GM23338 (cell line): ENCODE data around the gene PDIA2. TPM values are rescaled to one million over a fixed set of nuclear protein-coding genes. Genes with fewer than 3 reads are reported as not detected.

Source experiments
- ATAC-seq: fragments of 200-7000 bp; cut with Tn5 transposase; 3 replicates; pipeline ENCODE4 v1.9.1; 2020
- DNase-seq: peaks from one replicate; pipeline ENCODE4 v3.0.0-alpha.2; 2015; ENCODE audit warnings: low spot score
- H2AFZ ChIP-seq: fragments of 200-600 bp; sonication (generic); 2 replicates; pipeline ENCODE4 v1.8.0; 2016; ENCODE audit warnings: antibody characterized with exemption, mild to moderate bottlenecking, moderate library complexity
- H3F3A ChIP-seq: fragments of 200-600 bp; sonication (generic); replicated peaks from 2 replicates; pipeline ENCODE4 v1.8.0; 2017; ENCODE audit warnings: antibody characterized with exemption, mixed run types, low read depth
- H3K27ac ChIP-seq: fragments of 200-600 bp; sonication (generic); 2 replicates; pipeline ENCODE4 v1.6.1; 2016; ENCODE audit warnings: low read depth
- H3K27me3 ChIP-seq: fragments of 200-600 bp; sonication (generic); 2 replicates; pipeline ENCODE4 v1.8.0; 2016; ENCODE audit warnings: mild to moderate bottlenecking, mixed run types, moderate library complexity; ENCODE audit not compliant: insufficient read depth
- H3K36me3 ChIP-seq: fragments of 200-600 bp; sonication (generic); 2 replicates; pipeline ENCODE4 v1.8.0; 2016; ENCODE audit warnings: mild to moderate bottlenecking; ENCODE audit not compliant: insufficient read depth
- H3K4me1 ChIP-seq: fragments of 200-600 bp; sonication (generic); 2 replicates; pipeline ENCODE4 v1.8.0; 2016; ENCODE audit warnings: mild to moderate bottlenecking, moderate library complexity; ENCODE audit not compliant: insufficient read depth
- H3K4me2 ChIP-seq: fragments of 200-600 bp; sonication (generic); 2 replicates; pipeline ENCODE4 v1.7.1; 2017; ENCODE audit warnings: mixed run types
- H3K4me3 ChIP-seq: fragments of 200-600 bp; sonication (generic); 2 replicates; pipeline ENCODE4 v1.6.1; 2016; ENCODE audit warnings: mixed run types
- H3K79me2 ChIP-seq: fragments of 200-600 bp; sonication (generic); replicated peaks from 2 replicates; pipeline ENCODE4 v1.8.0; 2017; ENCODE audit warnings: mild to moderate bottlenecking; ENCODE audit not compliant: insufficient read depth
- H3K9me2 ChIP-seq: fragments of 200-600 bp; sonication (generic); 2 replicates; pipeline ENCODE4 v1.8.0; 2017; ENCODE audit not compliant: insufficient read depth
- H4K20me1 ChIP-seq: fragments of 200-600 bp; sonication (generic); replicated peaks from 2 replicates; pipeline ENCODE4 v1.8.0; 2017; ENCODE audit warnings: mild to moderate bottlenecking; ENCODE audit not compliant: insufficient read depth
- H3K27ac Mint-ChIP-seq: 2 replicates; pipeline ENCODE4 v1.8.0; 2020; ENCODE audit warnings: inconsistent platforms, mild to moderate bottlenecking, moderate library complexity, mixed read lengths
- H3K27me3 Mint-ChIP-seq: 3 replicates; pipeline ENCODE4 v1.8.0; 2022; ENCODE audit warnings: low read depth, mild to moderate bottlenecking, moderate library complexity, mixed read lengths, inconsistent platforms; ENCODE audit not compliant: insufficient read depth, poor library complexity
- H3K36me3 Mint-ChIP-seq: 3 replicates; pipeline ENCODE4 v1.8.0; 2021; ENCODE audit warnings: low read depth, mild to moderate bottlenecking, inconsistent platforms, moderate library complexity, mixed read lengths
- H3K4me1 Mint-ChIP-seq: 3 replicates; pipeline ENCODE4 v1.8.0; 2020; ENCODE audit warnings: mild to moderate bottlenecking, inconsistent platforms, mixed read lengths
- H3K4me3 Mint-ChIP-seq: 3 replicates; pipeline ENCODE4 v1.8.0; 2021; ENCODE audit warnings: moderate library complexity, mild to moderate bottlenecking, inconsistent platforms, mixed read lengths
- H3K9me3 Mint-ChIP-seq: 3 replicates; pipeline ENCODE4 v1.8.0; 2020; ENCODE audit warnings: moderate library complexity, mild to moderate bottlenecking, inconsistent platforms, mixed read lengths
- CREB1 ChIP-seq: fragments of 250-450 bp; sonication (Bioruptor Pico); IDR thresholded peaks from 2 replicates; pipeline ENCODE4 v1.5.0; 2020; ENCODE audit warnings: low read depth, mild to moderate bottlenecking, moderate library complexity
- CTCF ChIP-seq, 2 experiments: fragments of 200-600 bp in 1 of 2; sonication (generic) in 1 of 2; conservative IDR thresholded peaks; 2 replicates each; pipeline versions ENCODE4 v1.5.1 to v1.6.1; 2016 to 2017; ENCODE audit warnings: antibody characterized with exemption in 2 of 2, low read depth in 2 of 2, mild to moderate bottlenecking in 2 of 2, moderate library complexity in 1 of 2
- EZH2 ChIP-seq: fragments of 200-600 bp; sonication (generic); IDR thresholded peaks from one replicate; pipeline ENCODE4 v1.8.0; 2017; ENCODE audit warnings: antibody characterized with exemption, mild to moderate bottlenecking, low read depth; ENCODE audit not compliant: unreplicated experiment
- EZH2phosphoT487 ChIP-seq: fragments of 200-600 bp; sonication (generic); IDR thresholded peaks from one replicate; pipeline ENCODE4 v1.8.1; 2018; ENCODE audit warnings: antibody characterized with exemption; ENCODE audit not compliant: unreplicated experiment
- POLR2AphosphoS5 ChIP-seq: IDR thresholded peaks from 2 replicates; pipeline ENCODE4 v1.6.1; 2016; ENCODE audit warnings: antibody characterized with exemption, low read depth
- STAT1 ChIP-seq: IDR thresholded peaks from one replicate; pipeline ENCODE4 v1.6.1; 2016; ENCODE audit warnings: antibody characterized with exemption; ENCODE audit not compliant: unreplicated experiment
- ZNF114 ChIP-seq: fragments of 250-450 bp; sonication (Bioruptor Pico); IDR thresholded peaks from 2 replicates; pipeline ENCODE4 v1.5.0; 2020; ENCODE audit warnings: mild to moderate bottlenecking, moderate library complexity
- ZNF331 ChIP-seq: fragments of 250-450 bp; sonication (Bioruptor Pico); IDR thresholded peaks from 2 replicates; pipeline ENCODE4 v1.5.0; 2020; ENCODE audit warnings: low read depth, mild to moderate bottlenecking, moderate library complexity
- polyA plus RNA-seq: library from polyadenylated mRNA; unstranded; fragments of >200 nt; fragmentation: Nextera tagmentation; extraction: Ambion mirVana; gene quantifications from 2 replicates; pipeline ENCODE4 v1.2.1, GENCODE V29; 2016
- total RNA-seq: library from RNA; depleted of rRNA; stranded (reverse); fragments of >200 nt; shearing (Covaris generic); gene quantifications from 2 replicates; pipeline ENCODE4 v1.2.3, GENCODE V29; 2014

The PDIA2 gene
- total and polyA plus RNA-seq, 2 experiments from 2014 or later = 0.39 to 0.87 TPM

GRCh38 chr16:317583-317982 lies 34.6 kb downstream of the PDIA2 start:
- no peak overlapping the region for H3K27ac ChIP-seq
- no peaks in the 10 kb centered on the region for H3K36me3 ChIP-seq
- no peak overlapping the region for H3K4me3 Mint-ChIP-seq
- H4K20me1 ChIP-seq = peaks cover 50% of the 10 kb centered on the region; the same call in 1 of the 2 replicates
- H3K36me3 Mint-ChIP-seq = peaks cover 26% of the 10 kb centered on the region
- H3K4me3 ChIP-seq = no peak overlapping the region
- H3K4me1 Mint-ChIP-seq = peaks cover 23% of the 10 kb centered on the region
- H3K27me3 Mint-ChIP-seq = peaks cover 7% of the 10 kb centered on the region
- H3K27me3 ChIP-seq = no peaks in the 10 kb centered on the region
- H3K79me2 ChIP-seq = peaks cover 80% of the 10 kb centered on the region
- no peak overlapping the region for H3K27ac Mint-ChIP-seq
- H2AFZ ChIP-seq = no peak overlapping the region
- DNase-seq (no peak), ATAC-seq (no peak)
- H3K4me1 ChIP-seq = peaks cover 3% of the 10 kb centered on the region; the same call in 1 of the 2 replicates
- no peak for TF ChIP-seq CTCF (conservative IDR thresholded peaks at IDR 0.05; ENCODE audit: low read depth in 2 of 2)
- no peaks in the 10 kb centered on the region for H3K9me2 ChIP-seq
- H3F3A ChIP-seq = peaks cover 5% of the 10 kb centered on the region
- H3K4me2 ChIP-seq = no peak overlapping the region
- H3K9me3 Mint-ChIP-seq = no peaks in the 10 kb centered on the region

GRCh38 chr16:318628-319027 lies 35.7 kb downstream of the PDIA2 start:
- H3K4me3 Mint-ChIP-seq = no peak overlapping the region
- H3K27ac Mint-ChIP-seq = peak overlapping the region; percentile 72
- ATAC-seq = peak; percentile 97

More at GRCh38 chr16:318628-319027, 35.7 kb downstream of the PDIA2 start:
- peaks cover 23% of the 10 kb centered on the region; the same call in 2 of the 3 replicates for H3K36me3 Mint-ChIP-seq
- no peak overlapping the region for H2AFZ ChIP-seq
- no peak for TF ChIP-seq EZH2
- TF ChIP-seq EZH2phosphoT487 = no peak
- no peak for TF ChIP-seq ZNF114 (CRISPR knock-in tag)
- no peak for TF ChIP-seq ZNF331
- no peak for TF ChIP-seq STAT1
- TF ChIP-seq CREB1 (CRISPR knock-in tag) = no peak
- TF ChIP-seq POLR2AphosphoS5 = no peak
- TF ChIP-seq CTCF (conservative IDR thresholded peaks at IDR 0.05; ENCODE audit: low read depth in 2 of 2) = peak; percentile 65 to 84
- H3K27me3 ChIP-seq = no peaks in the 10 kb centered on the region
- peaks cover 23% of the 10 kb centered on the region for H3K4me1 Mint-ChIP-seq
- DNase-seq = peak; percentile 90
- H3K4me1 ChIP-seq = peaks cover 3% of the 10 kb centered on the region; the same call in 1 of the 2 replicates
- no peaks in the 10 kb centered on the region for H3K9me3 Mint-ChIP-seq
- peaks cover 85% of the 10 kb centered on the region for H3K79me2 ChIP-seq
- 0 out of 2 replicates have a peak overlapping the region, but pooled peaks have one; percentile 72 for H3K27ac ChIP-seq
- peaks cover 7% of the 10 kb centered on the region for H3K27me3 Mint-ChIP-seq
- peaks cover 56% of the 10 kb centered on the region; the same call in 1 of the 2 replicates for H4K20me1 ChIP-seq
- no peaks in the 10 kb centered on the region for H3K36me3 ChIP-seq
- H3K4me3 ChIP-seq = no peak overlapping the region
- H3K9me2 ChIP-seq = no peaks in the 10 kb centered on the region
- 0 out of 2 replicates have a peak overlapping the region, but pooled peaks have one; percentile 31 for H3K4me2 ChIP-seq
- peaks cover 5% of the 10 kb centered on the region for H3F3A ChIP-seq
